ENCODE measurements around the gene SMC4.

DNA sequence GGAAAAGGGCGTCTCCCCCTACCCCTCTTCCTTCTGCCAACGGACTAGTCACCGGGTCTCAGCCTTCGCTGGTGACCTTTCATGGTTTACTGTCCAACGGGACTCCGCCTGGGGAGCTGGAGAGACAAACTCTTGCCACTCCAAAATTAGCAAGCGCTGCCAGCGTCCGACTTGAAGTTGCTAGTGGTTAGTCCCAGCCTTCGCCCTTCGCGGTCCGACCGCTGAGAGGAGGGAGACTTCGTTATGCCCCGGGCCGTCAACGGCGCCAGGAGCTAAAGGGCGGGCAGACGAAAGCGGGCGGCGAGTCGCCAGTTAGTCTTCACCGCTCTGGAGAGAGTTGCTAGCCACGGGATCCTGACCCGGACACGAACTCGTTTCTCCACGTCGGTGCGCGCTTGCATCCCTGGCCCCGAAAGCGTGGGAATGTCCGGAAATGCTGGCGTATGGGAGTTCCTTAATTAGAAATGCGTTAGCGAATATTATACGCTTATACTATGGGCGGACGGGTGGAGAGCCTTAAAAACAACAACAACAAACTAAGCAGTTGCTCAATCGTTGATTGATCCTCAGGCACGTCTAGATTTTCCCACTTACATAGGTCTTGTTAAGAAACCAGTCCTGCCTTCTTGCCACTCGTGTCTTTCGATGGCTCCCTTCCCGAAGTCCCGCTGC lies 716 bp downstream of the SMC4 start:
- TF ChIP-seq, protein P1, sequence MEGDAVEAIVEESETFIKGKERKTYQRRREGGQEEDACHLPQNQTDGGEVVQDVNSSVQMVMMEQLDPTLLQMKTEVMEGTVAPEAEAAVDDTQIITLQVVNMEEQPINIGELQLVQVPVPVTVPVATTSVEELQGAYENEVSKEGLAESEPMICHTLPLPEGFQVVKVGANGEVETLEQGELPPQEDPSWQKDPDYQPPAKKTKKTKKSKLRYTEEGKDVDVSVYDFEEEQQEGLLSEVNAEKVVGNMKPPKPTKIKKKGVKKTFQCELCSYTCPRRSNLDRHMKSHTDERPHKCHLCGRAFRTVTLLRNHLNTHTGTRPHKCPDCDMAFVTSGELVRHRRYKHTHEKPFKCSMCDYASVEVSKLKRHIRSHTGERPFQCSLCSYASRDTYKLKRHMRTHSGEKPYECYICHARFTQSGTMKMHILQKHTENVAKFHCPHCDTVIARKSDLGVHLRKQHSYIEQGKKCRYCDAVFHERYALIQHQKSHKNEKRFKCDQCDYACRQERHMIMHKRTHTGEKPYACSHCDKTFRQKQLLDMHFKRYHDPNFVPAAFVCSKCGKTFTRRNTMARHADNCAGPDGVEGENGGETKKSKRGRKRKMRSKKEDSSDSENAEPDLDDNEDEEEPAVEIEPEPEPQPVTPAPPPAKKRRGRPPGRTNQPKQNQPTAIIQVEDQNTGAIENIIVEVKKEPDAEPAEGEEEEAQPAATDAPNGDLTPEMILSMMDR (IDR thresholded peaks at IDR 0.05) = no peak
- no peak for TF ChIP-seq POLR2A (IDR thresholded peaks at IDR 0.05)

Measured in adrenal gland (tissue), 5 donors.